Forelimb muscle (tissue), 1 donor: ENCODE measurements around the gene IFIT2. TPM values are rescaled to one million over a fixed set of nuclear protein-coding genes. Genes with fewer than 3 reads are reported as not detected.
A peak's percentile ranks its signal among the peaks of the same experiment; 100 is the strongest.
"Not testable (repeated sequence)": the region's sequence is repeated elsewhere in the genome, so short reads cannot be mapped to it uniquely, and the experiment has no call there.

Experiments
- DNase-seq: peaks from one replicate; pipeline ENCODE4 v3.0.0-alpha.2; 2013; ENCODE audit warnings: low read depth
- polyA plus RNA-seq: library from polyadenylated mRNA; unstranded; fragments of 120-200 nt; gene quantifications from one replicate; pipeline ENCODE4 v1.2.1, GENCODE V29; 2013; ENCODE audit not compliant: insufficient read length

IFIT2 gene, protein sequence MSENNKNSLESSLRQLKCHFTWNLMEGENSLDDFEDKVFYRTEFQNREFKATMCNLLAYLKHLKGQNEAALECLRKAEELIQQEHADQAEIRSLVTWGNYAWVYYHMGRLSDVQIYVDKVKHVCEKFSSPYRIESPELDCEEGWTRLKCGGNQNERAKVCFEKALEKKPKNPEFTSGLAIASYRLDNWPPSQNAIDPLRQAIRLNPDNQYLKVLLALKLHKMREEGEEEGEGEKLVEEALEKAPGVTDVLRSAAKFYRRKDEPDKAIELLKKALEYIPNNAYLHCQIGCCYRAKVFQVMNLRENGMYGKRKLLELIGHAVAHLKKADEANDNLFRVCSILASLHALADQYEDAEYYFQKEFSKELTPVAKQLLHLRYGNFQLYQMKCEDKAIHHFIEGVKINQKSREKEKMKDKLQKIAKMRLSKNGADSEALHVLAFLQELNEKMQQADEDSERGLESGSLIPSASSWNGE
- 5.5 TPM for polyA plus RNA-seq

DNA sequence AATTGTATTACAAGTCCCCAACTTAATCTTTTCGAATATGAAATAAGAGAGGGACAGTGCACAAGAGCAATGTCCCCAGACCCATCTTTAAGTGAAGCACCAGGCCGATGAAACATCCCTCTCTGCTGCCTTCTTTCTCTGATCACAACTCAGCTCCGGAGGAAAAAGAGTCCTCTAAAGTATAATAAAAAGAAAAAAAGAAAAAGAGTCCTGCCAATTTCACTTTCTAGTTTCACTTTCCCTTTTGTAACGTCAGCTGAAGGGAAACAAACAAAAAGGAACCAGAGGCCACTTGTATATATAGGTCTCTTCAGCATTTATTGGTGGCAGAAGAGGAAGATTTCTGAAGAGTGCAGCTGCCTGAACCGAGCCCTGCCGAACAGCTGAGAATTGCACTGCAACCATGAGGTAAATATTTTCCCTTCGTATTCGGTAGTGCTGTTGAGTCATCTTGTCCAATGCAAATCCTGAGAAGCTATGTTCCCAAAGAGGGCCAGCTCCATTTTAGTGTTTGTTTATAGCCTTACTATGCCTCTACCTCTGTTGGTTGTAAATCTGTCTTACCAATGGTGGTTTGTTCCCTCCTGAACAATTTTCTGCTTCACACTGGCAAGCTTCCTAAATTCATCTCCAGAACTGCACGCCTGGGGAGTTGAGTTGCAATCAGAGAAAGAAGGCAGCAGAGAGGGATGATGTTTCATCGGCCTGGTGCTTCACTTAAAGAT, at the start of gene IFIT2:
TSS of gene IFIT2 (plus strand) at position 326 of the 725 bp plus-strand sequence. CDS start at position 404, 78 bp downstream.
- DNase-seq = peak; percentile 78

DNA sequence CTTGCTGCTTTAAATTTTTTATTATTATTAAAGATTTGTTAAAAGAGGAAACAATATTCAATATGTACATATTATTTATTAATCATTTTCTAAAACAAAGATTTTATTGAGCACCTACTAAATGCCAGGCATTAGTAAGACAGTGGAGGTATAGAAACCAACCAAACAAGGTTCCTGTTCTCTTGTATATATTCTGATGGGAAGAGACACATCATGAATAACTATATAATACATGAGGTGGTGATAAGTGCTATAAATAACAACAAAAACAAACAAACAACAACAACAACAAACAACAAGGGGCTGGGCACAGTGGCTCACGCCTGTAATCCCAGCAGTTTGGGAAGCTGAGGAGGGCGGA, 49.6 kb upstream of the IFIT2 start:
- no peak for DNase-seq

DNA sequence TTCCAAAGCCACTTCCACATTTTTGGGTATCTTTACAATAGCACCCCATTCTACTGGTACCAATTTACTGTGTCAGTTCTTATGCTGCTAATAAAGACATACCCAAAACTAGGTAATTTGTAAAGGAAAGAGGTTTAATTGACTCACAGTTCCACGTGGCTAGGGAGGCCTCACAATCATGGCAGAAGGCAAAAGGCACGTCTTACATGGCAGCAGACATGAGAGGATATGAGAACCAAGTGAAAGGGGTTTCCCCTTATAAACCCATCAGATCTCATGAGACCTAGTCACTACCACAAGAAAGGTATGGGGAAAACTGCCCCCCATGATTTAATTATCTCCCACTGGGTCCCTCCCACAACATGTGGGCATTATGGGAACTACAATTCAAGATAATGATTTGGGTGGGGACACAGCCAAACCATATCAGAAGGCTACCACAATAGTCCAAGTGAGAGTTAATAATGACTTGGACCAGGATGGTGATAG, 46.7 kb upstream of the IFIT2 start:
- not testable (repeated sequence) for DNase-seq

DNA sequence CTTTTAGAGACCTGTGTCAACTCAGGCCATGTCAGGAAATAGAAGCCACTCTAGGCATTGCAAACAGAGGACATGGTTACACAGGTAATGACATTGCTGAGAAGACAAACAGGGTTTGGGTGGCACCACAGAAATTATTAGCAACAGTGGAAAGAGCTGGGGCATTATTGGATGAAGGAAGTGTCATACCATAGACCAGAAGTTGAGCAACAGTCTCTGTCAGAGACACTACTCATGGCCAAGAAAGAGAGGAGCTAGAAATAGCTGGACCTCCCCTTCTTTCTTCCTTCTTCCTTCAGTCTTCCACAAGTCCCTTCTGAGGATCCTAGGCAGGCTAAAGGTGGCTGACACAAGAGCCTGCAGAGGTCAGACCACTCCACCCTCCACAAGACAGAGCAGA, 46.1 kb upstream of the IFIT2 start:
- DNase-seq = no peak

DNA sequence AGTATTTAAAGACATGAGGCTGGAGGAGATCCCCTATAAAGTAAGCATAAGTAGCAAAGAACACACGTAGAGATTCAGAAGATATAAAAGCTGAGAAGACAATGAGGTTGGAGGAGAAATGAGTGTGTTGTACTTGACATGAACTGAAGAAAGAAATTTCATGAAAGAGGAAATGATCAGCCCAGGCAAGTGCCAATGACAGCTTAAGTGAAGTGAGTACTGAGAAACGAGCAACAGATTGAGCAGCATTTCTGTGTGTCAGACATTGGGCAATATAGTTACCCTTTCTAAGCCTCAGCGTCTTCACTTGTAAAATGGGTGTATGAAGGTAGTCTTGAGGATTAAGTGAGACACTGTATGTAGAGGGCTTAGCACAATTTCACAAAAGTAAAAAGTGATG, 45.5 kb upstream of the IFIT2 start:
- no peak for DNase-seq

DNA sequence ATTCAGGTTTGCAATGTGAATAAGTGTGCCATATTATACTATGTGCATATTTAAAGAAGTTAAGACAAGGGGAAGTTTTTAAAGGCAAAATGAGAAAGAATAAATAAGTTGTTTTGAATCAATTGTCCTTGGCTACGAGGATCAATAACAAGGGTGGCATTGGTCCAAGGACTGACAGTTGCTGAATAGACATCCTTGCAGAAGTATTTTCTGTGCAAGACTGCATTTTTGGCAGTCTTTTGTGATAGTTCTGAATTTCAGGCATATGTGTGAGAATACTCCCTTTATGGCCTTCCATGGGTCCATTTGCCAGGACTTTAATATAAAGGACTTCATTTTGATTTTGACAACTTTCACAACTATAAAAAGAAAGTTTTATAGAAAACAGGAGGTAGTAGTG, 44.9 kb upstream of the IFIT2 start:
- DNase-seq = no peak

DNA sequence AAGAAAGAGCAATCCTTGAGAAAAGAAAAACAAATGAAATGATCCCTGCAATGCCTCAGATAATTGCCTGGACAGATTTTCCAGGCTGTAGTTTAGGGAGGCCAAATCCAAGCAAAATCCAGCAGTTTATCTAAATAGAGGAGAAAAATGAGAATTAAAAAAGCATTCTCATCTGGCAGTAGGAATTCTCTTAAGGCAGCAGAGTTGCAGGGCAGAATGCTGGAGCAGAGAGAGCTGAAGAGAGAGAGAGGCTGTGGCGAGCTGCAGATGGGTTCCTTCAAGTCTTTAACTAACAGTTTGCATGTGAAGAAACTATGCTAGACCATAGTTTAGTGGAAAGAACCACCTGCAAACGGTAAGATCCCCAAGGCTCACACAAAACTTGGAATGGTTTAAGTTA, 44.3 kb upstream of the IFIT2 start:
- DNase-seq = no peak

DNA sequence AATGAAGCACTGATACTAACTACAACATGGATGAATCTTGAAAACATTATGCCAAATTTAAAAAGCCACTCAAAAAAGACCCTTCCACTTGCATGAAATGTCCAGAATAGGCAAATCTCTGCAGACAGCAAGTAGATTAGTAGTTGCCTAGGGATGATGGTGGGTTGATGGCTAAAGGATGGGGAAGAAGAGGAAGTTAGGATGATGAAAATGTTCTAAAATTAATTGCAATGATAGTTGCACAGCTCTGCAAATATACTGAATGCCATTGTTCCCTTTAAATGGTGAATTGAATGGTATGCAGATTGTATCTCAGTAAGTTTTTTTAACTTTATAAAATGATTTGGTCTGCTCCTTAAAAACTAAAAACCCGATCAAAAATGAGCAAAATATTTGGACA, 43.0 kb upstream of the IFIT2 start:
- no peak for DNase-seq

DNA sequence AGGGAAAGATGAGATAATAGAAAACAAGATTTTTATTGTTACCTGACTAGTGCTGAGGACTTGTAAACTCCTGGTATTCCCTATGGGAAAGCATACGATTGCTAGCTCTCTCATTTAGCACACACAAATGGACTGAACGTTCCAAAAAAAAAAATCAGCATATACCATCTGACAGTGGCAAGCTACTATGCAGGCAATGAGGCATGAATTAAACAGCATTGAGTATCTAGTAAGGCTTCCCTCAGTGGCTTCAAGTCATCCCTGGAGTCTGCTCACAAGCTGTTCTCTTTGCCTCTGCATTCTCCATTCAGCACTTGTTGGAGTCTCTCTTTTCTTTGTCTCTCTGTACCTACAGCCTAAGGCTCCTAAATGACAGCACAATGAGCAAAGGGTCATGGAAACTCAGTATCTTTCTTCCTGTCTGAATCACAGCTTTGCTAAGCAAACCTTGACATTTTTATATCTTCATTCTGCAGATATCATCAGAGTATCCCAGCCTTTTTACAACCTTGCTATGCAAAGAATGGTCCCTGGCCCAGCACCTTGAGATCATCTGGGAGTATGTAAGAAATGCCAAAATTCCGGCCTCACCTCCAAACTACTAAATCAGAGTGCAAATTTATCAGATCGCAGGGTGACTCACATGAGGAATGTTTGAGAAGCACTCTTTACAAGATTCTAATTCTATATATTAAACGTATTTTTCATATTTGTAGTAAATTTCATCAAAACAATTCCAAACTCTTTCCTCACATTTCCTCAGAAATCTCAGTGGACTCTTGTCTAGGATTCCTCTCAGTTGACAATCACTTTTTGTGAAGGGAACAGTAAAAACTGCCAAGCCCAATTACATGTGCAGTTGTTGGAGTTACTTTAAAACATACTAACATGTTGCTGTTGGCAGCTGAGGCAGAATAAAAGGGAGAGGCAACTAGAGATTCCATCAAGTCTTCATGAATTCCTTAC, 39.5 kb upstream of the IFIT2 start:
- no peak for DNase-seq

DNA sequence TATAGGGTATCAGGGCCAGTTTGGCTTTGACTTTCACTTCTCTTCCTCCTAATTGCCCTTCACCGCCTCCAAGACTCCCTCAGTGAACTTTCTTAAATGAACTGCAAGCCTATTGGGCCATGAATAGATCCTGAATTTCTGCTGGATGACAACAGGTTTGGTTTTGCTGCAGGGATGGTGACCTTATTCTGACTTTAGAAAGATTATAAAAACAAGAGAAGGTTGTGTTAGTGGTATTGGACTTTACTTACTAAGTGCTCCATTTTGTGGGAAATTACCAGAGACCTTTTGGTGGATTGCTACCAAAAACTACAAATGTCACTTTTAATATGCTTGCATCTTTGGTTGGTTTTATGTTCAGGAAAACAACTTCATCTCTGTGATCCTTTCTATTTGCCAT, 38.8 kb upstream of the IFIT2 start:
- no peak for DNase-seq

DNA sequence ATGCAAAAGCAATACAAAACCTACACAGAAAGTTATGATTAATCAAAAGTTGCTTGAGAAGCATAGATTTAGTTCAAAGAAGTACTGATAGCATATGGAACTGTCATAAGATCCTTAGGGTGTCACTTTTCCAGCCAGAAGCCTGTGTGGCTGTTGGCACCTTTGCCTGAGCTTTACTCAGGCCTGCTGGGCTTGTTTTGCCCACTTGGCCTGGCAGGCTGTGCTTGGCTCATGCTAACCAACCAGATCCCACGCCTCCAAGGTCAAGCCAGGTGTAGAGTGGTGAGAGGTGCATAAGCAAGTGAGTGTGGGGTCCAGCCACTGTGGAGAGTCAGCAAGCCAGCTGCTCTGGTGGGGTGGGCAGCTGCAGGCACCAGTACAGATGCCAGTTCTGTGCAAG, 38.3 kb upstream of the IFIT2 start:
- DNase-seq = no peak

DNA sequence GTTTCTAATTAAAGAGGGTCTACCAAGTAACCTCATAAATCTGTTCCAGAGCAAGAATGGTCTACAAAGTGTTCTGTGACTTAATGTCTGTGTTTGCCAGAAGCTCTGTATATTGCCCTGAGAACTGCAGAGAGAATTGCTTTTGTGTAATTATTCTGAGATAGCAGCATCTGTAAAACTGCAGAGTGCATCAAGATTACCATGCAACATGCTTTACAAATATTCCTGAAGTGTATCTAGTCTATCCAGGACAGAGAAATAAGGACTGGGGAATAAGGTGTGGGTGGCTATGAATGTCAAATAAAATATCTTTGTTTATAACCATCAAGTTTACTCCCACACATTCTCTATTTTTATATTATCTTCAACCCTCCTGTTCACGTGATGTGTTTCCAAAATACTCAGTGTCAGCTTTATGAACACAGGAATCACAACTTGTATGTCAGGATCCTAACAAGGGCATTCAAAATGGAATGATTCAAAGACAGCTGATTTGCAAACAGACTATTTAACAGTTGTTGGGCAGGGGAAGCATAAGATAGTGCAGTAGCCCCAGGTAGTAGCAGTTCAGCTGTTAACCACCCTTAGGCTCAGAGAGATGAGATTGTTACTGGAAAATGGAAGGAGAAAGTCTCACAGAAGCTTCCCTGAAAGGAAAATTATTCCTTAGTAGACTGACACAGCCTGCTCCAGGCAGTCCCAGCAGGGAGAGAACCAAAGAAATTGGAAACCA, 35.0 kb upstream of the IFIT2 start:
- DNase-seq = no peak

DNA sequence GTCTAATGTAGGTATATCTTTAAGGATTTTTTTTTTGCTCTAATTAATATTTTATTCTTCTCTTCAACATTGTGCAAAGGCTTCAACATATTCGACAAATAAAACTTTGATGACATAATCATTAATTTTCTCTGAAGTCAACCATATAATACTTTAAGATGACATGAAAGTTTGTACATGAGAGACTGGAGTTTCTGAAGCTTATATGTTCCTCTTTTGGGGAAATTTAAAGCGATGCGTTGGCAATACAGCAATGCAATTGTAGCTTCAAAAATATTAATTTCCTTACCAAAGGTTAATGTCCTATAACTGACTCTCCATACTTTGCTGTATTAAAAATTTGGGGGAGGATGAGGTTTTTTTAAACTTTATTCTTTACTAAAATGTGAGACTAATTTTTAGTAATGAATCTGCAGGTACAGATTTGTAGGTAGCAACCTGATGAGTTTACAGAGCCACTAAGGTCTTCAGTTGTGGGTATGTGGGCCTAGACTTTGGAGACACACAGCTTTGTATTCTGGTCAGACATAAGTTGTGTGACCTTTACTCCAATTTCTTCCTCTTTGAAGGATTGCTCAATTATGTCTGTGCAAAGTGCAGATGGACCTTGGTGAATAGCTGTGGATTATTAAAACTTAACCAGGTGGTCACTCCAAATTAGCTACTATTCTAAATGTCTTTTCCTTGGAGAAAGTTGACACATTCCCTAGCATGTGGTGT, 32.3 kb upstream of the IFIT2 start:
- DNase-seq = no peak

DNA sequence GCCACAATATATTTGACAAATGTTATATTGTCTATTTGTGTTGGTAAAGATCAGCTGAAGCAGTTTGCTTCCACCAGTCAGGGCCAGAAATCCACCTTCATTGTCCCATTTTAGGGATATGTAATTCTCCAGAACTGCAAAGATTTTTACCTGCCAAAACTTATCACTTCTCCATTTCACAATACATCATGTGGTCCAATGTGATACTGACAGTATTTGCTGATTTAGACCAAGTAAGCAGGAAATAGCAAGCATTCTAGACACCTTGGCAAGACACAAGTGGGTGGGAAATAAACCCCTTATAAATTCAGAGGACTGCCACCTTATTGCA, 31.7 kb upstream of the IFIT2 start:
- DNase-seq = no peak

DNA sequence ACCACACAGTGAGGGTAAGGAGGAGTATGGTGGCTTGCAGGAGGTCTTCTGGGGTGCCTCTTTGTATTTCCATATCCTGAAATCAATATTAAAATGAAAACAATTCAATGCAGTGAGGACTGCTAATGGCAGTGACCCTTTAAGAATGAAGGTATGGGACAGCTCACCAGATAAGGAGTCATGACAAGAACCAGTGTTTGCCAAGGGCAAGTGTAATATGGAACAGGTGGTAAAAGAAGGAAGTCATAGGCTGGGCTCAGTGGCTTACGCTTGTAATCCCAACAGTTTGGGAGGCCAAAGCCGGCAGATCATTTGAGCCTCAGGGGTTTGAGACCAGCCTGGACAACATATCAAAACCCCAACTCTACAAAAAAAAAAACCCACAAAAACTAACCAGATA, 30.3 kb upstream of the IFIT2 start:
- DNase-seq = no peak

DNA sequence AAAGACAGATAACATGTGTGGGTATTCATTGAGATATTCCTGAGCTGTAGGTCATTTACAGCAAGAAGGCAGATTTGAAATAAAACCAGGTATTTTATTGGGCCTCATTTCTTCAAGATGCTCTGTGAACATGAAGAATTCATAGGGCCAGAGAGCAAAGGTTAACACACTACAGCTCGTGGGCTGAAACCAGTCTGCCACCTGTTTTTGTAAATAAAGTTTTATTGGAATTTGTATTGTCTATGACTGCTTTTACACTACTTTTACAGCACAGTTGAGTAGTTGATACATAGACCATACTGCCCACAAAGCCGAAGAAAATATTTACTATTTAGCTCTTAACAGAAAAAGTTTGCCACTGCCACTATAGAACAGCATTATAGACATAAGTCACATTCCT, 28.2 kb upstream of the IFIT2 start:
- no peak for DNase-seq

DNA sequence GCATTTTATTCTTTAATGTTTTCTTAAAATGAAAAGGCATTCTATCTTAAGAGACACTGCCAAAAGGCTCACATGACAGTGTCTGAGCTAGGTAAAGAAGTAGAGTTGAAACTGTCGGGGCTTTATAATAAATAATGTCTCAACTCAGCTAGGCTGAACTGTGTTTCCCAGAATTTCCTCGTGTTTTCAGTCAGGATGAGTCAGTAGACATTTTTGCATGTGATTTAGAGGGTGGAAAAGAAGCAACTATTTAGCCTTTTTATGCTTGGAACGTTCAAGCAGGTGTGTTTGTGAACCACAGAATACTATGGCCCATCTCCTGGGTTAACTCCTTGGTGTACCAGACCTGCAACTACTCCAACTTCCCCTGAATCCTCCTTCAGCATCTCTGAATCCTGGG, 26.9 kb upstream of the IFIT2 start:
- DNase-seq = no peak

DNA sequence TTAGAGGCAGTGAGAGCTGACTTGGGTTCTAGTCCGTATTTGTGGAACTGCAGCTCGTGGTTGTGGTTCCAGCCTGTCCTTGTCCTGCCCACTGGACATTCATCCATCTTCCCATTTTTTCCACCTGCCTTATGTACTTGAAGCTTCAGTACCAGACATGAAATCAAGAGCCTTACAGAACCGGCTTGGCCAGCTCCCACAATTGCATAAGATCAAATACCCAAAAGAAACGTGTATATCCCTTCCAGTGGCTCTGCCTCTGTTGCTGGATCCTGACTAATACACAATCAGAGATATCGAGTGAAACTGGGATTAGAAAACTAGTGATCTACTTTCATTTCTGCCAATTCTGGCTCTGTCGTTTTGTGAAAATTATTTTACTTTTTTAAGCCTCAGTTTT, 26.5 kb upstream of the IFIT2 start:
- DNase-seq = no peak

DNA sequence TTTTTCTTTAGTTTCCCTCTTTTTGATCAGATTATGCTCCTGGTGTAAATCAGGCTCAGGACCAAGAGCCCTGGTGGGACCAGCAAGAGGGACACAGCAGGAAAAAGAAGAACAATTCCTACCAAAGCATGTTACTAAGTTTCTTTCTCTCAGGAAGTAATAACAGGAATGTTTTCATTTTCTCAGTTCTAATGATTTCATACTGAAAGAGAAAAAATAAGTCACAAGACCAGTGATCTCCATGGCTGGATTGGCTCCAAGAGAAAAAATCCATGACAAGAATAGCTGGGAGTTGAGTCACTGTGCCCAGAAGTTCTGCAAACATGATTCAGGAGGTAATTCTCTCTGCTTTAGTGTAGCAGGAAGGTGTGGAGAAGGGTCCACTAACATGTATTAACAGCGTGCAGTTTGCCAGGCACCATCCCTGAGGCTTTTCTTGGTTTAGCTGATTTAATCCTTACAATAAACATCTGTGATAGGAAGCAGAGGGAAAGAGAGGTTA, 23.8 kb upstream of the IFIT2 start:
- DNase-seq = peak; percentile 89

DNA sequence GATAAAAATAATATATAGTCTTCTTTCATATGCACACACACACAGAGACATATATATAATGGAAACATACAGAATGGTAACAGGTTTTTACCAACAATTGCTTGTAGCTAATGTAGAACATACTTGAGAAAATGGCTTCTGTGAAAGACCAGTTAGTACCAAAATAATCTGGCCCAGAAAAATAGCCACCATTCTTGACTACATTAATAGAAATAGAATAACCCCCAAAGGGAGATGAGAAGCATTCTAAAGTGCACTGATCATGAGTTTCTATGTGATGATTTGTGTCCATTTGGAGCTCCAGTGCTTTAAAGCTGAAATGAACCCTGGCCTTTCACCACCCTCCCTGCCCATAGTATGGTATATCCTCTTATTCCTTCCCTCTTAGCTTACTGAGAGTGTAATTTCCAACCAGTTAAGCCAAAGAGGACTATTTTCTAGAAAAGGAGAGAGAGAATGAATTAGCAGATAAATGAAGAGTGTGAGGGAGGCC, 22.9 kb upstream of the IFIT2 start:
- no peak for DNase-seq
